H1 (cell line): ENCODE data around the gene ATG16L2. TPM values are rescaled to one million over a fixed set of nuclear protein-coding genes. Genes with fewer than 3 reads are reported as not detected.

ENCODE experiments used
- MAFK ChIP-seq: IDR thresholded peaks from 2 replicates; pipeline ENCODE4 v1.6.1; 2012; ENCODE audit warnings: low read depth, mild to moderate bottlenecking, improper control_type of control experiment, low read length
- SIN3A ChIP-seq, 2 experiments: IDR thresholded peaks in 1 of 2; conservative IDR thresholded peaks in 1 of 2; 2 replicates each; pipeline ENCODE4 v1.6.1; 2011 to 2012; ENCODE audit warnings: low read length in 2 of 2, improper control_type of control experiment in 1 of 2, low read depth in 1 of 2, mild to moderate bottlenecking in 1 of 2
- SIX5 ChIP-seq: IDR thresholded peaks from 2 replicates; pipeline ENCODE4 v1.6.1; 2011; ENCODE audit warnings: mild to moderate bottlenecking, low read depth, low read length
- SP1 ChIP-seq: IDR thresholded peaks from 2 replicates; pipeline ENCODE4 v1.6.1; 2011; ENCODE audit warnings: low read depth, low read length
- SRF ChIP-seq: IDR thresholded peaks from 2 replicates; pipeline ENCODE4 v1.6.1; 2011; ENCODE audit warnings: mild to moderate bottlenecking, low read depth, low read length, moderate library complexity
- polyA plus RNA-seq, 7 experiments: library from polyadenylated mRNA; depleted of rRNA in 3 of 7; stranded (reverse) in 5 of 7; unstranded in 2 of 7; fragments of >200 nt in 5 of 7; fragments of 200-250 nt in 2 of 7; gene quantifications; 1 replicate in 5 of 7; 2 replicates in 1 of 7; 4 replicates in 1 of 7; pipeline versions ENCODE4 v1.2.1 to v1.2.3, GENCODE V29; 2011 to 2013; ENCODE audit warnings: missing spikeins in 2 of 7, mixed read lengths in 2 of 7
- total RNA-seq: library from RNA; stranded (reverse); fragmentation: NEBNext Ultra II Directional; extraction: Animal tissue kit (Norgen Biotek cat#: 25700); gene quantifications from 2 replicates; pipeline ENCODE4 v1.2.1, GENCODE V29; 2021

ATG16L2 gene
- total and polyA plus RNA-seq, 2 of the 8 experiments (the other 6 are each of a cell fraction or from before 2014, with no cell fraction given): 11.0 to 18.5 TPM

GRCh38 chr11:72869831-72870230 lies 55.6 kb downstream of the ATG16L2 start (continued):
- no peak for TF ChIP-seq SRF
- TF ChIP-seq SIX5: no peak
- TF ChIP-seq SIN3A (conservative IDR thresholded peaks at IDR 0.05 in 1 of 2, IDR thresholded peaks at IDR 0.05 in 1 of 2; ENCODE audit: low read depth in 1 of 2, low read length in 2 of 2): no peak
- TF ChIP-seq MAFK: no peak
- no peak for TF ChIP-seq SP1
